HG03039 (cell line): ENCODE measurements around the gene TMEM135.
"Not testable (repeated sequence)": the region's sequence is repeated elsewhere in the genome, so short reads cannot be mapped to it uniquely, and the experiment has no call there.

Experiments
- ATAC-seq: cut with Tn5 transposase; IDR thresholded peaks from one replicate; pipeline ENCODE4 v1.9.1; 2021; ENCODE audit warnings: mild to moderate bottlenecking, moderate library complexity; ENCODE audit not compliant: unreplicated experiment

TMEM135 gene

DNA sequence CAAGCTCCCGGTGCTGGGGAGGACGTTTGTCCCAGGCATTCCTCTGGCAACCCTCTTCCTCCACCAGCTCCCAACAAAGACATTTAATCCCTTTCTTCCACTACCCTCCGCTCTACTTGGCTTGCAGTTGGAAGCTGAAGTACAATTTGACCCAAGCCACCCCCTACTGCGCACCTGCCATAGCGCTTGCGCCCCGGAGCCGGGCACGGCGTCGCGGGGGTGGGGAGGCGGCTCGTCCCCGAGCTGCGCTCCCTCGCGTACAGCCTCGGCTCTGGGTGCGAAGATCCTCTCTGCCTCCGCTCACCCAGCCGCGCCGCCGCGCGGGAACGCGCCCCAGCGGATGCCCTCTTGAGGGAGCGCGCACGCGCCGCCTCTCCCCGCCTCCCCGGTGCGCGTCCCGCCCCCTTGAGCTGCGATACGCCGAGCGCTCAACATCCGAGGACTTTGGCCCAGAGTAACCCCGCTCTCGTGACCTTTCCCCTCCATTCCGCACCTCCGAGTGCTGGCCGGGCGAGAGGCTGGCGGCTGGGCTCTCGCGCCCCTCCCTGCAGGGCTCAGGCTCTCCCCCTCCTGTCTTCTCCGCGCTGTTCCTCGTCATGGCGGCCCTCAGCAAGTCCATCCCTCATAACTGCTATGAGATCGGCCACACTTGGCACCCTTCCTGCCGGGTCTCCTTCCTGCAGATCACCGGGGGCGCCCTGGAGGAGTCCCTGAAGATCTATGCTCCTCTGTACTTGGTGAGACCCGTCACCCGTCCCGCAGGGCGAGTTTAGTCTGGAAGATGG, at the start of gene TMEM135:
TSS of gene TMEM135 (plus strand) at position 485 of the 785 bp plus-strand sequence. CDS start at position 597, 112 bp downstream.
- ATAC-seq, result peak; percentile 99

GRCh38 chr11:86988351-86988881, 49.3 kb upstream of the TMEM135 start:
- no peak for ATAC-seq

GRCh38 chr11:86990031-86990430, 47.7 kb upstream of the TMEM135 start:
- ATAC-seq, result no peak

DNA sequence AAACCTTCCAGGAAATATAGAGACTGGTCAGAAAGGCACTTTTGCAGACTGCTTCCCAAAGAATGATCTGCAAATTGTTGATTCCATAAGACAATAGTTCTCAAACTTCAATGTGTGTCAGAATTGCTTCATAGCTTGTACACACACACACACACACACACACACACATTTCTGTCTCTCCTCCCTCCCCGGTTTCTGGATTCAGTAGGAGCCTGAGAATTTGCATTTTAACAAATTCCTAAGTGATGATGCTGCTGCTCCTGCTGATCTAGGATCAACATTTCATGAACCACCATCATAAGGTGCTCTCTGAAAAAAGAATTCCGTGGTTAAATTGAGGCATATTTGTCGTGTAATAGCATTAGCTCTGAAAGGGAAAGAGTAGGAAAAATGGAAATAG, 47.2 kb upstream of the TMEM135 start:
- no peak for ATAC-seq

DNA sequence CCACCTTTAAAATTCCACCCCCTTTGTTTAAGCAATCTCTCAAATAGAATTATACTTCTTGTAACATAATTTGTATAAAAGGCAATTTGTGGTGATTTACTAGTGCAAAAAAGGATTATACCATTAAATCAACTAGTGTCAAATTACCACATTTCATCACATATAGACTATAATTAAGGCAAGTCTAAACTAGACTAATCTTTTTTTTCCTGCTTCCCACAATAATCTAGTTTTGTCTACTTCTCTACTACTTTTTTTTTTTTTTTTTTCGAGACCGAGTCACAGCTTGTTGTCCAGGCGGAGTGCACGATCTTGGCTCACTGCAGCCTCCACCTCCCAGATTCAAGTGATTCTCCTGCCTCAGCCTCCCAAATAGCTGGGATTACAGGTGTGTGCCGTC, 46.4 kb upstream of the TMEM135 start:
- ATAC-seq, result no peak

DNA sequence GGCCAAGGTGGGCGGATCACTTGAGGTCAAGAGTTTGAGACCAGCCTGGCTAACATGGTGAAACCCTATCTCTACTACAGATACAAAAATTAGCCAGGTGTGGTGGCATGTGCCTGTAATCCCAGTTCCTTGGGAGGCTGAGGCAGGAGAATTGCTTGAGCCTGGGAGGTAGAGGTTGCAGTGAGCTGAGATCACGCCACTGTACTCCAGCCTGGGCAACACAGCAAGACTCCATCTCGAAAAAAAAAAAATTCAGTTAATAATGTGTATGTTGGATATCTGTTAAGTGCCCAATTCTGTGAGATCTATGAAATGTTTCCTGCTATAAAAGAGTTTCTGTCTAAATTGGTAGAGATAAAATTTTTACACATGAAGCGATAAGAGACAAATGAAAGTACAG, 45.4 kb upstream of the TMEM135 start:
- ATAC-seq, result not testable (repeated sequence)

DNA sequence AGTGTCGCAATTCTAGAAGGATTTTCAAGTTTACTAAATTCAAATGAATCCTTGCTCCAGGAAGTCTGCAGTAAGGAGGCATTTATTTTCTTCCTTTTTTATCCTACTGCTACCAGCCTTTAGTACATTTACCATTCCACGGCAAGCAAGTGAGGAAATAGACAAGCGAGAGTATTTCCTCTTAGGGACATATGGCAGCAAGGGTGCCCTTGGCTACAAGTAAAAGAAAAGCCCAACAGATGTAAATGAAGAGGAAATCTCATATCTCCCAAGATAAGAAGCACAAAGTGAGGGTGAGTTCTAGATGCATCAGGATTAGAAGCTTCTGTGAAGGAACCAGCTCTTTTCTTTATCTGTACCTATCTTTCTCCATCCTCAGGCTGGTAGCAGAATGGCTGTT, 44.7 kb upstream of the TMEM135 start:
- ATAC-seq, result no peak

- no peak for ATAC-seq
Observed at GRCh38 chr11:86996953-86997570, 40.7 kb upstream of the TMEM135 start.

DNA sequence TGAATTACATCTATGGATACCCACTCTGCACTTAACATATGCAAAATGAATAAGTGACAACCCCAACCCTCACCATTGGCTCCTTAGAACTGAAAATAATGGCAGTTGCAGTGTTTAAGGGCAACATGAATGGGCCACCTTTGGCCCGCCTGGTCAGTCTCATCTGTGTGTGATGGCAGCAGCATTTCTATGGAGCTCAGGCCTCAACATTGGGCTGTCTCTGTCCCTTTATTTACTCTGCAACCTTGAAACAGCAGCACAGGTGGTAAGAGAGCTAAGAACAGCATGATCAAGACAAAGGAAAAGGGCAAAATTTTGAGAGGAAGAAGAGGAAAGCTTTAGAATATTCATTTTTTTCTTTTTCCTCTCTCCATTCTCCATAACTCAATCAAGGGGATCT, 38.3 kb upstream of the TMEM135 start:
- no peak for ATAC-seq

GRCh38 chr11:86999859-87000753, 37.6 kb upstream of the TMEM135 start:
- no peak for ATAC-seq

DNA sequence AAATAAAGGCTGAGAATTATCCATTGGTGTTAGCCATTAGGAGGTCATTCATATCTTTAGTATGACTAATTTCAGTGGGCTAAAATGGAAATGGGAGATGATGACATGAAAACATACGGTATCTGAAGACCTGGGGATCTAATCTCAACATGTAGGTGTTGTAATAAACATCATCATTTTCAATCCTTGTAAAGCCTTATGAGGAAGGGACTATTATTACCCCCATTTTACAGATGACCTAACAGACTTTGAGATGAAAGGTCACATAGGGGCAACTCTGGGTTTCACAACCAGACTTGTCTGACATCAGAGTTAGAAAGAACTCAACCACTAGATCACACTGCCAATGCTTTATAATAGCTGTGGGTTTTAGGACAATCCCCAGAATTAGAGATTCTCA, 34.8 kb upstream of the TMEM135 start:
- no peak for ATAC-seq

GRCh38 chr11:87004281-87004680, 33.5 kb upstream of the TMEM135 start:
- ATAC-seq, result not testable (repeated sequence)

- ATAC-seq, result no peak
Observed at GRCh38 chr11:87005569-87005921, 32.2 kb upstream of the TMEM135 start.

- ATAC-seq, result no peak
Observed at GRCh38 chr11:87006035-87006434, 31.7 kb upstream of the TMEM135 start.

GRCh38 chr11:87007963-87008362, 29.8 kb upstream of the TMEM135 start:
- ATAC-seq, result no peak

- no peak for ATAC-seq
Observed at GRCh38 chr11:87012089-87012488, 25.6 kb upstream of the TMEM135 start.

- ATAC-seq, result no peak
Observed at GRCh38 chr11:87012673-87013072, 25.1 kb upstream of the TMEM135 start.

- no peak for ATAC-seq
Observed at GRCh38 chr11:87013912-87014825, 23.6 kb upstream of the TMEM135 start.

- ATAC-seq, result no peak
Observed at GRCh38 chr11:87015645-87016044, 22.1 kb upstream of the TMEM135 start.

DNA sequence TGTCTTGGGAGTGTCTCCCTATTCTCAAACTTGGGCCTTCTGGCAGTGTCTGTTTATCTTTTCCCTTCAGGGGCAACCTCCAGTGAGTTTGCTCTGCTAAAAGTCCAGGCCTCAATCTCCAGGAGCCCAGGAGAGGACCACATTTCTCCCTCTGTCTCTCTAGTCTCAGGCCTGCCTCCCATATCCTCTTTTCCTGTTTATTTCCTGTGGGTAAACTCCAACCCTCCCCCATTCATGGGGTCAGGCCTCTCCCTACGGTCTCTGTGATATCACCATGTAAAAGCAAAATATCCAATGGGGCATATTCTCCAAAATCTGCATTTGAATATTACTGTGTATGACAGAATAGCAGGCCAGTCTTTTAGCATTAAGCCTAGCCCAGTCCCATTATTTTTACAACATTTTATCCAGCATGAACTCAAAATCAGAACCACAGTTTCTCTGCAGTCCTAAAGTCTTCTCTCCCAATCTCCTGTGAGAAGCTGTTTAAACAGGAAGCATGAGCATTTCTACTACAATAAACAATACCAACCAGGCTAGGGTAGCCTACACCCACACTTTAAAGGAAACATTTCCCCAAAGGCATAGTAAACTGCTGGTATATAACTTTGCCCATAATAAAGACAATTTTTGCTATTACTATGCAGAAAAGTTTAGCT, 18.0 kb upstream of the TMEM135 start:
- no peak for ATAC-seq
